AG04450 (cell line): ENCODE data around the gene DYNLT1. TPM values are rescaled to one million over a fixed set of nuclear protein-coding genes. Genes with fewer than 3 reads are reported as not detected.

Experiments used
- CTCF ChIA-PET: fragments of 300-600, 350-600 bp; formaldehyde crosslinking; extraction: SDS; loops from one replicate; lab custom pipeline; 2022; ENCODE audit warnings: antibody characterized with exemption, inconsistent platforms; lab: Charles Lee
- POLR2A ChIA-PET: fragments of 350-600 bp; formaldehyde crosslinking; extraction: SDS; loops from one replicate; lab custom pipeline; 2021; ENCODE audit warnings: antibody characterized with exemption, inconsistent platforms; lab: Yijun Ruan, JAX
- DNase-seq: peaks from one replicate; pipeline ENCODE4 v3.0.0-alpha.2; 2011; ENCODE audit warnings: low read depth, low spot score
- H3K27ac ChIP-seq: one replicate; pipeline ENCODE4 v1.5.1; 2012; ENCODE audit warnings: low read depth, low read length, control low read depth
- H3K27me3 ChIP-seq: one replicate; pipeline ENCODE4 v1.6.0; 2012; ENCODE audit warnings: low read length; ENCODE audit not compliant: control insufficient read depth, insufficient read depth
- H3K4me3 ChIP-seq: 2 replicates; pipeline ENCODE4 v1.5.1; 2011; ENCODE audit warnings: mild to moderate bottlenecking, low read depth, low read length, control low read depth
- H3K9me3 ChIP-seq: 2 replicates; pipeline ENCODE4 v1.5.1; 2012; ENCODE audit warnings: low read length; ENCODE audit not compliant: control insufficient read depth, insufficient read depth
- polyA plus RNA-seq: library from polyadenylated mRNA; depleted of rRNA; stranded (reverse); fragments of >200 nt; gene quantifications from 2 replicates; pipeline ENCODE4 v1.2.3, GENCODE V29; 2011
- TF ChIP-seq, protein P1 (sequence below): IDR thresholded peaks from 2 replicates; pipeline ENCODE4 v1.5.1; 2011; ENCODE audit warnings: low read depth, low read length, control low read depth, inconsistent platforms

DYNLT1 gene
- polyA plus RNA-seq, 1 experiment, result 422 TPM

DNA sequence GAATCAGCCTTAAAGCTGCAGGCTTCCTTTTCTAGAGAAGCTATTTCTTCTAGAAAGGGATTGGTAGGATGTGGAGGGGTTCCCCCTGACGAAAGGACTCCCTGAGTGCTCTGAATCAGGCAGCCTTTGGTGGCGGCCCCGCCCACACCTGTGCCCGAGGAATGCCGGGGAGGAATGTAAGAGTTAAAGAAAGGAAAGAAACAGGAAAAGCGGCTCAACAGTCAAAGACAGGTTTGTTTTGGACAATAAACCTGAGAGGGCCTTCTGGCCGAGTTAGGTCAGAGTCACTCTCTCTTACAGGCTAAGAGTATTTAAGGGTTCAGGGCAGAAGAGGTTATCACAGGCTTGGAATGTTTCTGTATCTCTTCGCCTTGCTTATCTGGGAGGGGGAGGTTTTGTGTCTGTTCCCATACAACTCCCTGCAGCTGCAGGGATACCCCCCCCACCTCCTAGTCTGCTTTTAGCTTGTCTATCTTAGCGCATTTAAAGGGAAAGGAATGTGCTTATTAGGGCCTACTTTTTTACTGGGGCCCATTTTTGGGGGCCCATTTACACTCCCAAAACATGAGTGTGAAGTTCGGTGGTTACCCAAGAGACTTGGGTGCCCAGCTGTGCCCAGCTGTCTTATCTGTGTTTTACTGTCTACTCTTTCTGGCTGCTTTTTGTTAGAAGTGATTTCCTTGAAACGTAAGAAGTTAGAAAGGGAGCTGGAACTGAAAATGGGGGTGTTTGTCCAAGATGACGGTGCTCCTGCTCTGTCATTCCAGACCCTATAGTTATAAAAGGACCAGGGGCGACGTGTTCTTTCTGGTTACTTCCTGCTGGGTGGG, 32.8 kb downstream of the DYNLT1 start:
- POLR2A ChIA-PET, result no interaction called here
- Histone ChIP-seq H3K27ac (no peak overlapping the region), H3K27me3 (no peaks in the 10 kb centered on the region), H3K4me3 (no peak overlapping the region), H3K9me3 (peaks cover 6% of the 10 kb centered on the region; the same call in 1 of the 2 replicates)
- CTCF ChIA-PET, result interaction anchor here (0.6 to 3.1 kb wide), 4 partner anchors 80 to 398 kb away, joined by 3 to 16 read pairs (median 5); no protein-coding TSS in a partner anchor
- DNase-seq, result no peak
- TF ChIP-seq, protein P1, sequence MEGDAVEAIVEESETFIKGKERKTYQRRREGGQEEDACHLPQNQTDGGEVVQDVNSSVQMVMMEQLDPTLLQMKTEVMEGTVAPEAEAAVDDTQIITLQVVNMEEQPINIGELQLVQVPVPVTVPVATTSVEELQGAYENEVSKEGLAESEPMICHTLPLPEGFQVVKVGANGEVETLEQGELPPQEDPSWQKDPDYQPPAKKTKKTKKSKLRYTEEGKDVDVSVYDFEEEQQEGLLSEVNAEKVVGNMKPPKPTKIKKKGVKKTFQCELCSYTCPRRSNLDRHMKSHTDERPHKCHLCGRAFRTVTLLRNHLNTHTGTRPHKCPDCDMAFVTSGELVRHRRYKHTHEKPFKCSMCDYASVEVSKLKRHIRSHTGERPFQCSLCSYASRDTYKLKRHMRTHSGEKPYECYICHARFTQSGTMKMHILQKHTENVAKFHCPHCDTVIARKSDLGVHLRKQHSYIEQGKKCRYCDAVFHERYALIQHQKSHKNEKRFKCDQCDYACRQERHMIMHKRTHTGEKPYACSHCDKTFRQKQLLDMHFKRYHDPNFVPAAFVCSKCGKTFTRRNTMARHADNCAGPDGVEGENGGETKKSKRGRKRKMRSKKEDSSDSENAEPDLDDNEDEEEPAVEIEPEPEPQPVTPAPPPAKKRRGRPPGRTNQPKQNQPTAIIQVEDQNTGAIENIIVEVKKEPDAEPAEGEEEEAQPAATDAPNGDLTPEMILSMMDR, result no peak

DNA sequence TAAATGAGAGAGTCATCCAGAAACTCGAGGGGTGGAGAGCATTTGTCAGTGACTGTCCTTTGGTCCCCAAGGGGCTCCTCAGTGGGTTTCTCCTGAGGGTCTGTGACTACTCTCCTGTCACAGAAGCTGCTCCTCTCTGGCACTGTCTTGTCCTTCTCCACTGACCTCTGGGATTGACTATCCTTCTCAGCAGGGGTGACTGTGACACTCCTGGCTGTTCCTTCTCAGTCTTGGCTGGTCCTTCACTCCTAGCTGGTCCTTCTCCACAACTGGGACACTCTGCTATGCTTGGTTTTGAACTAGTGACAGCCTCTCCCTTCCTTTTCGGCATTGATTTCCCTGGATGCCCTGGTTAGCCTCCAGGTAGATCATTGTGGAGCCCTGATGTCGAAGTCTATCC, 33.5 kb downstream of the DYNLT1 start:
- DNase-seq, result no peak
- Histone ChIP-seq H3K4me3 (no peak overlapping the region), H3K27ac (no peak overlapping the region), H3K9me3 (peaks cover 9% of the 10 kb centered on the region; the same call in 1 of the 2 replicates), H3K27me3 (no peaks in the 10 kb centered on the region)
- ChIA-PET CTCF (interaction anchor here (1.4 to 3.1 kb wide), 3 partner anchors 80 to 397 kb away, joined by 4 to 16 read pairs (median 6); no protein-coding TSS in a partner anchor), POLR2A (no interaction called here)
- TF ChIP-seq, protein P1, result no peak

DNA sequence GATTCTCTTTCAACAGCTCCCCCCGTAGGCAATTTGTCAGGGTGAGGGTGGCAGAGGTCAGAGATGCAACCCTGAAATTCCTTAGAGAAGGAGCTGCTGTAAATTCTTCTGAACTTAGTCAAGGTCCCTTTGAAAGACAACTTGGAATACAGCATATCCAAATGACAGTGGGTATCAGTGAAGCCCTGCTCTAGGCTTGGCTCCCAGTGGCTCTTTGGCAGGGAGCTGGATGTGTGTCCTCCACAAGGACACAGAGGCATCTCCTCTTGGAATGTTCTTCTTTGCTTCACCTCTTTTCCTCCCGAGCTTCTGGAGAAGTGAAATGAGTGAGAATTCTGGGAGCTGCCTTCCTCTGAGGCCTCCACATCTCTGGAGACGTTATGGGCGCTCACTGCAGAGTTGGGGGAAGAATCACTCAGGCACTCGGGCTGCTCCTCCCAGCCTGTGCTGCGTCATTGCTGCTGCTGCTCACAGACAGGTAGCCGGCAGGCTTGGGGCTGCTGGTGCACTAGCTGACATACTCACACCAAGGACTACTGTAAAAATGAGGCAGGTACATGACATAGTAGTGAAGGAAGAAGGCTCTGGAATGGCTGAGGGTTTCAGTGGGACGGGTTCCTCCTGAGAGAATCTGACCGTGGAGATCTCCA, 34.1 kb downstream of the DYNLT1 start:
- CTCF ChIA-PET, result interaction anchor here (1.4 to 3.1 kb wide), 3 partner anchors 81 to 396 kb away, joined by 6 to 16 read pairs (median 8); no protein-coding TSS in a partner anchor
- Histone ChIP-seq H3K27ac (no peak overlapping the region), H3K4me3 (no peak overlapping the region), H3K27me3 (no peaks in the 10 kb centered on the region), H3K9me3 (peaks cover 9% of the 10 kb centered on the region; the same call in 1 of the 2 replicates)
- TF ChIP-seq, protein P1, result no peak
- DNase-seq, result no peak
- POLR2A ChIA-PET, result no interaction called here

DNA sequence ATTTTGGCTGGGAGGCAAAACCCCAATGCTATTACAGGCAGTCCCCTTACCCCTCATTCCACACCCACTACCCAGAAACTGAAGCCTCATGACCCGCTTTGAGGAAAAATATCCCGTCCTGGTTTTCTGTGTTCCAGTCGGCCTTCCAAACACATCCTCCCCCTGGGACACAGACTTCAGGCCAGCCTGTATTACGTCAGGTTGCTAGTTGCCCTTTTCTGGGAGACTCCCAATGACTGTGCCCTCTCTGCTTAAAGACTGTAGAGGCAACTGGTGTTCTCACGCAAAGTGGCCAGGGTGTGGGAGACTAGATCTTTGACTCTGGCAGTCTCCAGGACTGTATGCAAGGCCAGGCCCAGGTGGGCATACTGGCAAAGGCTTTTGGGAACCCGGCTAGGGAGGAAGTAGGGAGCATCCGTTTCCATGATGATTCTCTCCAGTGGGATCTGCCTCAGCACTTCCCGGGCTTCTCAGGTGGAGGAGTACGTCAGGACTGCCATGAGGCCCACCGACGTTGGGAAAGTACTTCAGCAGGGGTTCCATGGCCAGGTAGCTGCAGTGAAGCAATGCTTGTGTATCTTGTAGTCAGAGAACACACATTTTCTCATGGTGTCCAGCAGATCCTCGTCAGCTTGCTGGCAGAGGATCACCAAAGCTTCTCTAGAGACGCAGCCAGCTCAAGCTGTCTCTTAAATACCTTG, 34.9 kb downstream of the DYNLT1 start:
- no peaks in the 10 kb centered on the region for H3K27me3 ChIP-seq
- H3K9me3 ChIP-seq, result peaks cover 9% of the 10 kb centered on the region; the same call in 1 of the 2 replicates
- H3K4me3 ChIP-seq, result no peak overlapping the region
- POLR2A ChIA-PET, result no interaction called here
- TF ChIP-seq, protein P1, result no peak
- no peak overlapping the region for H3K27ac ChIP-seq
- no peak for DNase-seq
- CTCF ChIA-PET, result interaction anchor here (1.5 to 2.2 kb wide), 2 partner anchors 389 to 395 kb away, joined by 6 to 8 read pairs; no protein-coding TSS in a partner anchor
